ENCODE data around the gene PRCC. TPM values are rescaled to one million over a fixed set of nuclear protein-coding genes. Genes with fewer than 3 reads are reported as not detected.

PRCC gene
- polyA plus RNA-seq, 2 of the 4 experiments (the other 2 are of a cell fraction) = 44.5 to 52.0 TPM

DNA sequence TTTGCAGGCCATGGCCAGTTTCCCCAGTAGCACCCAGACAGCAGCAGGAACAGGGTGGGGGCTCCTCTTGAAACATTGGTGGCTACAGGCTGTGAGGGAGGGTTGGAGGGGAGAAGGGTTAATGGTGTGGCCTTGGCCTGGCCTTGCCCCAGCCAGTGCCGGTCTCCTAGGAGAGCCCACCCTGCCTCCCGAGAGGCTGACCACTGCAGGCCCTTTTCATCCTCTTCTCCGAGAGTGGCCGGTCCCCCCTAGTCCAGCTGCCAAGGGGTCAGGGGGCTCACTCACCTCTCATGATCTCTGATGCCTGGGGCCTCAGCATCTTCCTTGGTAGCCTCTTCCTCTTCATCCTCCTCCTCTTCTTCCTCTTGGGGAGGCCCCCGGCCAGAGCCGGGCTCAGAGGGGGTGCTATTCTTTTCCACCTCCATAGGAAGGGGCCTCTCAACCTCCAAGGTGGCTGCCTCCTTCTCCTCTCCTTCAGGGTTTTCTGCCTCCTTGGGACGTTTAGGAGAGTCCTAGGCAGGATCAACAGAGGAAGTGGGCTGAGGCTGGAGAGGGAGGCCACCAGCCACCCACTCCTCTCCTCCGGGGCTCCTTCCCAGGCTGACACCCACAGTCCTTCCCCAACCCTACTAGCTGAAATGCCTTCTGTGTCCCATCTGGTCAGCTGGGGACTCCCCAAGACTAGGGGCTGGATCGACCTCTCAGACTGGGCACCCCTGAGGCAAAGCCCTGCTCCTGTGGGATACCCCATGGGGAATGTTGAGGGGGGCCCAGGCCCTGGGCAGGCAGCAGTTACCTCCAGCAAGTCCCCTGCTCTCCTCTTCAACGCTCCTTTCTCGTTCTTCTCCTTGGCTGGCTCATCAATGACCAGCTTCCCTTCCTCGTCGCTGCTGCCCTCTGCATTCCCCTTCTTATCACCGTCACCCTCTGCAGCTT lies 23.7 kb upstream of the PRCC start:
- WGBS (ENCODE audit: missing lambda C conversion rate) = 89% methylated on average over 14 of the region's 14 CpGs
- no peak overlapping the region for H3K4me3 ChIP-seq
- H3K4me2 ChIP-seq = no peak overlapping the region
- CTCF ChIA-PET = interaction anchor here (0.6 to 10.5 kb wide), 3 partner anchors 17 to 1487 kb away, joined by 3 to 130 read pairs (median 3); partner anchors contain the start of genes ISG20L2 and METTL25B
- DNase-seq (ENCODE audit: low read depth in 1 of 2, low spot score in 1 of 2) (no peak), FAIRE-seq (no peak), ATAC-seq (no peak)
- POLR2A ChIA-PET = interaction anchor here (1.7 to 3.5 kb wide), 2 partner anchors 8 to 15 kb away, joined by 7 to 50 read pairs; partner anchors contain the start of genes HDGF, ISG20L2 and METTL25B
- TF ChIP-seq MAZ (IDR thresholded peaks at IDR 0.05; ENCODE audit: borderline replicate concordance, low read depth, low read length) (no peak), HOXA7 (CRISPR knock-in tag; IDR thresholded peaks at IDR 0.05) (no peak)
- H3K27ac ChIP-seq = peak overlapping the region in 1 of 2 experiments; percentile 21; a peak in 2 of 6 replicates
- no peaks in the 10 kb centered on the region for H3K9me3 ChIP-seq
- peaks cover 48% of the 10 kb centered on the region for H3K4me1 ChIP-seq

DNA sequence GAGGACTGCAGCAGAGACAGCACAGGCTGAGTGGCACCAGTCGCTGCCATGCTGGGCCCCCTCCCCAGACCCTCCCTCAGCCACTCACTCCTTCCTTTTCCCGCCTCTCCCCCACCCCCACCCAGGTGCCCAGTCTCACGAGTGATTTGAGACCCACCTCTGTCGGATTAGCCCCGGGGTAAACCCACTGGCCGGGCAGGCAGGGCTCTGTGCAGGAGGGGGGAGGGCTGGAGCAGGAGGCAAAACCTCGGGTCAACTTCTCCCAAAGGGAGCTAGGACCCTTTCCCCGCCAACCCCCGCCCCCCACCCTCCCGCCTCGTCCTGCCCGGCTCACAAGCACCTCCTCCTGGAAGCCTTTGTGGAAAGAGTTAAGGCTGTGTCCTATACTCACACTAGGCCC lies 23.0 kb upstream of the PRCC start:
- DNase-seq (ENCODE audit: low read depth in 1 of 2, low spot score in 1 of 2) (no peak), FAIRE-seq (no peak), ATAC-seq (no peak)
- no peaks in the 10 kb centered on the region for H3K9me3 ChIP-seq
- 40% methylated on average over 3 of the region's 12 CpGs for WGBS (ENCODE audit: missing lambda C conversion rate)
- TF ChIP-seq JUN (IDR thresholded peaks at IDR 0.05) (peak in 1 of 2 experiments; percentile 19; a peak in 1 of 5 replicates), ZC3H11A (IDR thresholded peaks at IDR 0.05) (no peak)
- CTCF ChIA-PET = interaction anchor here (2.4 to 10.5 kb wide), 2 partner anchors 18 to 55 kb away, joined by 8 to 130 read pairs; partner anchors contain the start of genes ISG20L2 and METTL25B
- POLR2A ChIA-PET = interaction anchor here (0.7 to 1.7 kb wide), 2 partner anchors 16 to 189 kb away, joined by 4 to 7 read pairs; partner anchors contain the start of genes ISG20L2 and METTL25B
- H3K4me2 ChIP-seq = no peak overlapping the region
- peak overlapping the region in 1 of 2 experiments; percentile 100; a peak in 3 of 6 replicates for H3K27ac ChIP-seq
- H3K4me1 ChIP-seq = peaks cover 55% of the 10 kb centered on the region
- H3K4me3 ChIP-seq = no peak overlapping the region

DNA sequence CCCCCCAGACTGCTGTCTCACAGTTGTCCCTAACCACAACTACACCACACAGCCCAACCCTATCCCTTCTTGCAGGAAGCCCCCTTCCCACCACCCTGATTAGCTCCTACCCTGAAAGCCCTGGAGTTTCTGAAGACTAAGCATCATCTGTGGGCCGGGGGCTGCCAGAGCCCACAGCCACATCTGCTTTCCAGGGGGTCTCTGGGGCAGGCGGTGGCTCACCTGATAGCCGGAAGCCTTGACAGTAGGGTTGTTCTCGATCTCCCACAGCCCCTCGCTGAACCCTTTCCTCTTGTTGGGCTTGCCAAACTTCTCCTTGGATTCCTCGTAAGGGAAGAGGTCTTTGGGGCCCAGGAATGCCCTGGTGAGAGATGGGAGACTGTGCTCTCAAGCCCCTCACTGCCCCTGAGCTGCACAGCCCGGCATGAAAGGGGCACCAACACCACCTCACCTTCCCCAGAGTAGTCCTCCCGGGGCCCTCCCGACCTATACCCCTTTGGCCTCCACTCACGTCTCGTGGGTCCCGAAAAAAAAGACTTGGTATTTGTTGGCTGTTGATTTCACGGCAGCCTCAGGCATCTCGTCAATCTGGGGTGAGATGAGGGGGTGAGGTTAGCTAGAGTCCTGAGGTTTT lies 22.4 kb upstream of the PRCC start:
- FAIRE-seq (no peak), ATAC-seq (no peak), DNase-seq (ENCODE audit: low read depth in 1 of 2, low spot score in 1 of 2) (no peak)
- peak overlapping the region; percentile 99 to 100; a peak in 3 of 6 replicates for H3K27ac ChIP-seq
- ChIA-PET POLR2A (interaction anchor here (0.7 kb wide), 1 partner anchor 188 kb away, joined by 4 read pairs; no protein-coding TSS in a partner anchor), CTCF (interaction anchor here (0.9 to 10.5 kb wide), 5 partner anchors 19 to 147 kb away, joined by 3 to 130 read pairs (median 5); partner anchors contain the start of genes ISG20L2 and METTL25B)
- WGBS (ENCODE audit: missing lambda C conversion rate) = 83% methylated on average over 14 of the region's 14 CpGs
- H3K4me3 ChIP-seq = no peak overlapping the region
- TF ChIP-seq SREBF2 (IDR thresholded peaks at IDR 0.05) = no peak
- TF ChIP-seq RFX5 (IDR thresholded peaks at IDR 0.05) = no peak
- no peak for TF ChIP-seq HOXB5 (CRISPR knock-in tag; IDR thresholded peaks at IDR 0.05)
- TF ChIP-seq POLR2A (IDR thresholded peaks at IDR 0.05; ENCODE audit: low read length) = no peak
- TF ChIP-seq, protein P1, sequence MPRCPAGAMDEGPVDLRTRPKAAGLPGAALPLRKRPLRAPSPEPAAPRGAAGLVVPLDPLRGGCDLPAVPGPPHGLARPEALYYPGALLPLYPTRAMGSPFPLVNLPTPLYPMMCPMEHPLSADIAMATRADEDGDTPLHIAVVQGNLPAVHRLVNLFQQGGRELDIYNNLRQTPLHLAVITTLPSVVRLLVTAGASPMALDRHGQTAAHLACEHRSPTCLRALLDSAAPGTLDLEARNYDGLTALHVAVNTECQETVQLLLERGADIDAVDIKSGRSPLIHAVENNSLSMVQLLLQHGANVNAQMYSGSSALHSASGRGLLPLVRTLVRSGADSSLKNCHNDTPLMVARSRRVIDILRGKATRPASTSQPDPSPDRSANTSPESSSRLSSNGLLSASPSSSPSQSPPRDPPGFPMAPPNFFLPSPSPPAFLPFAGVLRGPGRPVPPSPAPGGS (IDR thresholded peaks at IDR 0.05) = no peak
- no peak for TF ChIP-seq CBX2 (IDR thresholded peaks at IDR 0.05; ENCODE audit: borderline replicate concordance, low read depth)
- no peak for TF ChIP-seq RNF2 (IDR thresholded peaks at IDR 0.05; ENCODE audit: borderline replicate concordance, low read depth)
- TF ChIP-seq CBX8 (IDR thresholded peaks at IDR 0.05) = no peak
- TF ChIP-seq, protein P2, sequence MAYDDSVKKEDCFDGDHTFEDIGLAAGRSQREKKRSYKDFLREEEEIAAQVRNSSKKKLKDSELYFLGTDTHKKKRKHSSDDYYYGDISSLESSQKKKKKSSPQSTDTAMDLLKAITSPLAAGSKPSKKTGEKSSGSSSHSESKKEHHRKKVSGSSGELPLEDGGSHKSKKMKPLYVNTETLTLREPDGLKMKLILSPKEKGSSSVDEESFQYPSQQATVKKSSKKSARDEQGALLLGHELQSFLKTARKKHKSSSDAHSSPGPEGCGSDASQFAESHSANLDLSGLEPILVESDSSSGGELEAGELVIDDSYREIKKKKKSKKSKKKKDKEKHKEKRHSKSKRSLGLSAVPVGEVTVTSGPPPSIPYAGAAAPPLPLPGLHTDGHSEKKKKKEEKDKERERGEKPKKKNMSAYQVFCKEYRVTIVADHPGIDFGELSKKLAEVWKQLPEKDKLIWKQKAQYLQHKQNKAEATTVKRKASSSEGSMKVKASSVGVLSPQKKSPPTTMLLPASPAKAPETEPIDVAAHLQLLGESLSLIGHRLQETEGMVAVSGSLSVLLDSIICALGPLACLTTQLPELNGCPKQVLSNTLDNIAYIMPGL (CRISPR knock-in tag; IDR thresholded peaks at IDR 0.05; ENCODE audit: borderline replicate concordance) = no peak
- no peak for TF ChIP-seq CHD4 (IDR thresholded peaks at IDR 0.05; ENCODE audit: borderline replicate concordance)
- TF ChIP-seq, protein P3, sequence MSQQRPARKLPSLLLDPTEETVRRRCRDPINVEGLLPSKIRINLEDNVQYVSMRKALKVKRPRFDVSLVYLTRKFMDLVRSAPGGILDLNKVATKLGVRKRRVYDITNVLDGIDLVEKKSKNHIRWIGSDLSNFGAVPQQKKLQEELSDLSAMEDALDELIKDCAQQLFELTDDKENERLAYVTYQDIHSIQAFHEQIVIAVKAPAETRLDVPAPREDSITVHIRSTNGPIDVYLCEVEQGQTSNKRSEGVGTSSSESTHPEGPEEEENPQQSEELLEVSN (IDR thresholded peaks at IDR 0.05; ENCODE audit: borderline replicate concordance, low read depth) = no peak
- TF ChIP-seq, protein P4, sequence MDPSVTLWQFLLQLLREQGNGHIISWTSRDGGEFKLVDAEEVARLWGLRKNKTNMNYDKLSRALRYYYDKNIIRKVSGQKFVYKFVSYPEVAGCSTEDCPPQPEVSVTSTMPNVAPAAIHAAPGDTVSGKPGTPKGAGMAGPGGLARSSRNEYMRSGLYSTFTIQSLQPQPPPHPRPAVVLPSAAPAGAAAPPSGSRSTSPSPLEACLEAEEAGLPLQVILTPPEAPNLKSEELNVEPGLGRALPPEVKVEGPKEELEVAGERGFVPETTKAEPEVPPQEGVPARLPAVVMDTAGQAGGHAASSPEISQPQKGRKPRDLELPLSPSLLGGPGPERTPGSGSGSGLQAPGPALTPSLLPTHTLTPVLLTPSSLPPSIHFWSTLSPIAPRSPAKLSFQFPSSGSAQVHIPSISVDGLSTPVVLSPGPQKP (IDR thresholded peaks at IDR 0.05; ENCODE audit: low read depth, low read length) = no peak
- peak overlapping the region; percentile 92; the same call in 2 of the 3 replicates for H3K4me2 ChIP-seq
- peaks cover 53% of the 10 kb centered on the region for H3K4me1 ChIP-seq
- no peaks in the 10 kb centered on the region for H3K9me3 ChIP-seq

Measured in A549 (cell line).